GM12872 (cell line): ENCODE results near the gene XPO6.

Experiments used
- TF ChIP-seq, protein P1 (sequence below): IDR thresholded peaks from 3 replicates; pipeline ENCODE4 v1.5.1; 2011; ENCODE audit warnings: low read depth, mild to moderate bottlenecking, low read length, moderate library complexity; ENCODE audit not compliant: insufficient read depth

XPO6 gene

GRCh38 chr16:28120754-28121153, 91.0 kb downstream of the XPO6 start:
- TF ChIP-seq, protein P1, sequence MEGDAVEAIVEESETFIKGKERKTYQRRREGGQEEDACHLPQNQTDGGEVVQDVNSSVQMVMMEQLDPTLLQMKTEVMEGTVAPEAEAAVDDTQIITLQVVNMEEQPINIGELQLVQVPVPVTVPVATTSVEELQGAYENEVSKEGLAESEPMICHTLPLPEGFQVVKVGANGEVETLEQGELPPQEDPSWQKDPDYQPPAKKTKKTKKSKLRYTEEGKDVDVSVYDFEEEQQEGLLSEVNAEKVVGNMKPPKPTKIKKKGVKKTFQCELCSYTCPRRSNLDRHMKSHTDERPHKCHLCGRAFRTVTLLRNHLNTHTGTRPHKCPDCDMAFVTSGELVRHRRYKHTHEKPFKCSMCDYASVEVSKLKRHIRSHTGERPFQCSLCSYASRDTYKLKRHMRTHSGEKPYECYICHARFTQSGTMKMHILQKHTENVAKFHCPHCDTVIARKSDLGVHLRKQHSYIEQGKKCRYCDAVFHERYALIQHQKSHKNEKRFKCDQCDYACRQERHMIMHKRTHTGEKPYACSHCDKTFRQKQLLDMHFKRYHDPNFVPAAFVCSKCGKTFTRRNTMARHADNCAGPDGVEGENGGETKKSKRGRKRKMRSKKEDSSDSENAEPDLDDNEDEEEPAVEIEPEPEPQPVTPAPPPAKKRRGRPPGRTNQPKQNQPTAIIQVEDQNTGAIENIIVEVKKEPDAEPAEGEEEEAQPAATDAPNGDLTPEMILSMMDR = no peak

- TF ChIP-seq, protein P1 = no peak
Measured at GRCh38 chr16:28118637-28119036, 93.1 kb downstream of the XPO6 start.

DNA sequence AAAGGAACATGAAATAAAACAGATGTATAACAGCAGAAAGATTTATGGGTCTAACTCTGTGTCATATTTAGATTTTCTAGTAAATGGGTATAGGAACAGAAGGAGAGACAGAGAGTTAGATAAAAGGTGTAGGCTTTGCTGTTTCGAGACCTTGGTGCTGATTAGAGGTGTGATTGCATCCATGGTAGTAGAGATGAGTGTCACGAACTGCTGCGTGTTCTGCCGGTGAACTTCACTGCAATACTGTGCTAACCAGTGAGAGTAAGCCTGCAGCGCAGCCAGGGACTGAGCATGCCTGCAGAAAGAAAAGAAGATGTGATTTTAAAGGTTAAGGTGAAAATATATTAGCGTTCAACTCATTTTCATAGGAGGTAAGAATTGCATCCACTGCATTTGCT, 94.6 kb downstream of the XPO6 start:
- TF ChIP-seq, protein P1 = no peak

GRCh38 chr16:28112908-28113307, 98.9 kb downstream of the XPO6 start:
- TF ChIP-seq, protein P1 = no peak

- TF ChIP-seq, protein P1 = no peak
Measured at GRCh38 chr16:28110977-28111376, 100.8 kb downstream of the XPO6 start.

DNA sequence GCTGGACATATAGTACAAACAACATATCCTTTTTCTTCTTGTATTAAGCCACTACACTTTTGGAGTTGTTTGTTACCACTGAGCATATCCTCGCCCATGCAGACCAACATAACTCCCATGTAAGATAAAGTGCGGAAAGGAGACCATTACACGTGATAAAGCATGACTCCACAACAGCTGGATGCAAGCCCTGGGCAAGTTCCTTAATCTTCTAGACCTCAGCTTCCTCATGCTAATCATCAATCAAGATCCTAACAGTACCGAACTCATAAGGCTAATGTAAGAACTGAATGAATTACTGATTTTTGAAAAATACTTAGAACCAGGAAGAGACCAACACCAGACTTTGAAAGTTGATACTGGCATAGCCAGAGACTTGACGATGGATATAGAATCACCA, 101.3 kb downstream of the XPO6 start:
- TF ChIP-seq, protein P1 = no peak

DNA sequence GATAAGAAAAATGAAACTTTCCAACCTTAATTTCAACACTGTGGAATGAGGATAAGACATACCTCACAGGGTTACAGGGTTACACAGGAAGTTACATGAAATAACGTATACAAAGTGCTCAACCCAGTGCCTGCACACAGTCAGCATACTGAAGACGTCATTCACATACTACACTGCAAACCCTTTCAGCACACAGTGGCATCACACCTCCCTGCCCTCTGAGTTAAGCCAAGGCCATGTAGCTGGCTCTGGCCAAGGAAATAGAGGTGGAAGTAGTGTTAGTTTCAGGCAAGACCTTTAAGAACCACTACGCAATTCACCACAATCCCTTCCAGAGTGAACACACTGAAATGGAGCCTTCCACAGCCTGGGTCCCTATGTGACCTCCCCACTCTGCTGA, 101.7 kb downstream of the XPO6 start:
- TF ChIP-seq, protein P1 = no peak
